GM21825 (cell line): ENCODE measurements around the gene FKBP9.
"Not testable (repeated sequence)": the region's sequence is repeated elsewhere in the genome, so short reads cannot be mapped to it uniquely, and the experiment has no call there.

Experiments
- ATAC-seq: cut with Tn5 transposase; IDR thresholded peaks from one replicate; pipeline ENCODE4 v1.9.1; 2021; ENCODE audit warnings: mild to moderate bottlenecking, moderate library complexity; ENCODE audit not compliant: unreplicated experiment

Gene FKBP9

GRCh38 chr7:33005193-33005592 is 48.0 kb downstream of the FKBP9 start:
- ATAC-seq, result not testable (repeated sequence)

DNA sequence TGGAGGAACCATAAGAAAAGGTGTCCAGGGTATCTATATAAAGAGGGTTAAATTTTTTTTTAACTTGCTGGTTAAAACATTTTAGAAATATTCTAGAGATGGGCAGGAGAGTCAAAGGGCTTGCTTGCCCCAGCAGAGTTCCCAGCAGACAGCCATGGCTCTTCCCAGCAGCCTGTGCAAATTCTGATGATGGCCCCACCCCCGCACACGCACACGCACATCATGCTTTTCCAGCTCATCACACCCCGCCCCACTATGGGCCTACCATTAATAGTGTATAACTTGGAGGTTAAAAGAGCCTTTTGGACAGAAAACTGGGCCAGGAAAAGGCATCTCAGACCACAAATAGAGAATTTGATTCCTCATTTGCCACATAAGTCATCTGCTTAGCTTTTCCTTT is 48.5 kb downstream of the FKBP9 start:
- not testable (repeated sequence) for ATAC-seq

DNA sequence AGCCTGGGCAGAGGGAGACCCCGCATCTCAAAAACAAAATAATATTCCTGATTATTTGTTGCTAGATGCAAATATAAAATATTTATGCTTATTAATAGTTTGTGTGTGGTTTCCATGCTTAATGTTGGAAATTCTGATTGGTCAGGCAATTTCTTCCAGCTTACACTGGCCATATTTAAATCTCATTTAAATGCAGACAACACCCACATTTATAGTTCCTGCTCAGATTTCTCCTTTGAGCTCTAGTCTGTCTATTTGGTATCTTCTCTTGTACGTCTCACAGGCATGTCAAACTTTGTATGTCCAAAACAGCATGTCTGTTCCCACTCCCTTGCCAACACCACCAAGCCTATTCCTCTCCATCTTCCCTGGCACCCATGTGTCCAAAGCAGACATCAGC is 52.5 kb downstream of the FKBP9 start:
- no peak for ATAC-seq

GRCh38 chr7:33012364-33012763 is 55.1 kb downstream of the FKBP9 start:
- ATAC-seq, result no peak

DNA sequence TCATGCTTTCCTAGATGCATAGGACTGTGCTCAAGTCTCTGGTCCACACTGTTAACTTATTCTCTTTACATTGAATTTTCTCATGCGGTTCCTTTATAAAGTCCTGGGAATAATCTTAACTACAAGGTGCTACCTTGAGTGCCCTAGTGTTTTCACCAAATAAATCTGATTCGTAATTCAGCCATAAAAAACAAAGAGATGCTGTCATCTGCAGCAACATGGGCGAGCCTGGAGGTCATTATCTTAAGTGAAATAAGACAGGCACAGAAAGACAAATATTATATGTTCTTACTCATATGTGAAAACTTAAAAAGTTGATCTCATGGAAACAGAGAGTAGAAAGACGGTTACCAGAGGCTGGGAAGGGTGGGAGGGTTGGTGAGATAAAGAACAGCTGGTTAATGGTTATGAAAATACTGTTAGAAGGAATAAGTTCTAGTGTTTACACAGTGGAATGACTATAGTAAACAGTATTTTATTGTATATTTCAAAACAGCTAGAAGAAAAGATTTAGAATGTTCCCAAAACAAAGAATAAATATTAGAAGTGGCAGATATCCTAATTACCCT is 67.0 kb downstream of the FKBP9 start:
- ATAC-seq, result no peak

GRCh38 chr7:33035776-33036175 is 78.5 kb downstream of the FKBP9 start:
- no peak for ATAC-seq

GRCh38 chr7:33038639-33039038 is 81.4 kb downstream of the FKBP9 start:
- no peak for ATAC-seq

- ATAC-seq, result no peak
Measured at GRCh38 chr7:33039257-33039902, 82.1 kb downstream of the FKBP9 start.

DNA sequence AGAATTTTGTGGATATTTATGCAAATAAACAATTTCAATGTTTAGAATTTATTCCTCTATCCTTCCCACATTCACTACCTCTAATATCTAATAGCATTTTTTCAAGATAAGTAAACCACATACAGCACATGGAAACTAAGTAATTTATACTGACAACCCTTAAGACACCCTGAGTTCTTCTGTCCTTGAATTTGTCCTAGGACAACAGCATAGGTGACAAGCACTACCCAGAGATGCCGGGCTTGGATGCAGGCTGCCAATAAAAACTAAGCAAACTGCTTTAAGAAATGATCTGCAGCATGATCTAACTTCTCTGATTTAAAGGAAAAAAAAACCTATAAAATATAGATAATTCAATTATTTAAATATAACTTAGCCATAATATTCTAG is 82.7 kb downstream of the FKBP9 start:
- no peak for ATAC-seq

DNA sequence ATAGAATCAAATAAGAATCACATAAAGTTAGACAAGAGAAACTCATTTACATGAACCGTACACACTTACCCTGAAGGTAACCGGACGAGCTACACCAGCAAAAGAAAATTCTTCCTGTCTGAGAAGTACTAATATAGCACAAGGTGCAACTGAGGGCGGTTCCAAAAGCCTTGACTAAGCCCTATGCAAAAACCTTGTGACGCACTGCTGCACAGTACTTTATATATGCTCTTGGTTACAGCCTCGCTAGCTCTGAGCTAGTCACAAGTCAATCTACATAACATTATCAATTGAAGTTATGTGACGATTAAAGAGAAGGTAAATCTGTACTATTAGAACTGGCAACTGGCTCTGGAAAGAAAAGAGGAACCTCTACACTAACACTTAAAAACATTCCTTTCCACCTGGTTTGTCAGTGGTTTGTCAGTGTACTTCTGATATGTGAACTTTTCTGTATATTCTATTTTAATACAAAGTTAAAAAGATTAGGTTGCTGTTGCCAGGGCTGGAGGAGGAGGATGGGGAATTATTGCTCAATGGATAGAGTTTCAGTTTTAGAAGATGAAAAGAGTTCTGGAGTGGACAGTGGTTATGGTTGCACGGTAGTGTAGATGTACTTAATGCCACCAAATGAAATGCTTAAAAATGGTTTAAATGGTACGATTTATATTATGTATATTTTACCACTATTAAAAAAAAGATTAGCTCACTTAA is 83.7 kb downstream of the FKBP9 start:
- peak; percentile 94 for ATAC-seq

DNA sequence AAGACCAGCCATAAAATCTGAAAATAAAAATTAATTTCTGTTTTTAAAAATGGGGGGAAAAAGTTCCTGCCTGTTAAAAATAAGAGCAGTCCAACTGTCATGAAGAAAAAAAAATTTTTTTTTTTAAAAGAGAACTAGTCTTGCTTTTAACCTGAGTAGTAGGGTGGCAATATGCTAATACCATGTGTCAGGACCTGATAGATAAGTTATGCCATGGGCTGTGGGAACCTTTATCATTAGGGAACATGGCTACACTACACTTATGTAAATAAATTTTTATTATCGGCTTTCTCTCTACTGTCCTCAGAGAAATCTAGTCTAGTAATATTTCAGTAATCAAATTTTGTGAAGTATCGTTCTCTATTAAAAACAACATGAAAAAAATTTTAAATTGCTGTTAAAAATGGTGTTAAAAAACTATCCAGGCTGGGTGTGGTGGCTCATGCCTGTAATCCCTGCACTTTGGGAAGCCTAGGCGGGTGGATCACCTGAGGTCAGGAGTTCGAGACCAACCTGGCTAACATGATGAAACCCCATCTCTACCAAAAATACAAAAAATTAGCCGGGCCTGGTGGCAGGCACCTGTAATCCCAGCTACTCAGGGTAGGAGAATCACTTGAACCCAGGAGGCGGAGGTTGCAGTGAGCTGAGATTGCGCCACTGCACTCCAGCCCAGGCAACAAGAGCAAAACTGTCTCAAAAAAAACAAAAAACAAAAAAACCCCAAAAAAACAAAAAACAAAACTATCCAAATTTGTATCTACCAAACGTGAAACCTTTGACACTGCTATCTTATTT is 84.6 kb downstream of the FKBP9 start:
- no peak for ATAC-seq

- ATAC-seq, result no peak
Measured at GRCh38 chr7:33043501-33044400, 86.5 kb downstream of the FKBP9 start.

DNA sequence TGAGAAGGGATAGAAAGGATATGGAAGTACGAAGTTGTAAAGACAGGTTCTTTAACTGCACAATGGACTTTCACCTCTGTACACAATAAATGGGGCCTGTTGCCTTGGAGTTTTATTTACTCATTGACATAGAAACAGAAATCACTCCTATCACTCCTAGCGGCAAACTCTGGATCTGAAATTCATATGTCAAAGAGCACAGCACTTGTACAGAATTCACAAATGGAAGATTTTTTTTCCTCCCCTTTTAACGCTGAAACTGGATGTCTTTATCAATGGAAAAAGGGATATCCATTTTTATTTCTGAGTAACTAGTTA is 87.1 kb downstream of the FKBP9 start:
- no peak for ATAC-seq

GRCh38 chr7:33044986-33045385 is 87.7 kb downstream of the FKBP9 start:
- ATAC-seq, result peak; percentile 29

DNA sequence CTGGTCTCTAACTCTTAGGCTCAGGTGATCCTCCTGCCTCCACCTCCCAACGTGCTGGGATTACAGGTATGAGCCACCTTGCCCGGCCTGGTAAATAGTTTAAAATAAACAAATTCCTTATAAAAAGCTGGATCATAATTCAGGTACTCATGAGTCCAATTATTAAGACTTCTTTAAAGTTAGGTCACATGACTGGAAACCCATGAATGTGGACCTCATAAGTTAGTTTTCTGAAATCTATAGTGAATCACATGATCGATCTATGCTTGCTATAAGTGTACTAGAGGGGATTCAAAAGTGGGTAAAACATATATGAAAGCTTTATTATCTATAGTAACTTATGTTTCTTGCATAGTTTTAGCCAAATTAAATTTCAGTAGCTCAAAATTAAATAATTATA is 91.0 kb downstream of the FKBP9 start:
- ATAC-seq, result no peak

- no peak for ATAC-seq
Measured at GRCh38 chr7:33048704-33049103, 91.5 kb downstream of the FKBP9 start.

- ATAC-seq, result no peak
Measured at GRCh38 chr7:33050535-33051318, 93.5 kb downstream of the FKBP9 start.

- ATAC-seq, result no peak
Measured at GRCh38 chr7:33053721-33054120, 96.5 kb downstream of the FKBP9 start.

- no peak for ATAC-seq
Measured at GRCh38 chr7:33054261-33054964, 97.2 kb downstream of the FKBP9 start.
